COR-L47 (cell line): ENCODE data around the gene MATK.
A peak's percentile ranks its signal among the peaks of the same experiment; 100 is the strongest.

Source experiments
- DNase-seq: peaks from one replicate; lab custom pipeline; 2025; lab: John Stamatoyannopoulos, UW

The MATK gene, protein sequence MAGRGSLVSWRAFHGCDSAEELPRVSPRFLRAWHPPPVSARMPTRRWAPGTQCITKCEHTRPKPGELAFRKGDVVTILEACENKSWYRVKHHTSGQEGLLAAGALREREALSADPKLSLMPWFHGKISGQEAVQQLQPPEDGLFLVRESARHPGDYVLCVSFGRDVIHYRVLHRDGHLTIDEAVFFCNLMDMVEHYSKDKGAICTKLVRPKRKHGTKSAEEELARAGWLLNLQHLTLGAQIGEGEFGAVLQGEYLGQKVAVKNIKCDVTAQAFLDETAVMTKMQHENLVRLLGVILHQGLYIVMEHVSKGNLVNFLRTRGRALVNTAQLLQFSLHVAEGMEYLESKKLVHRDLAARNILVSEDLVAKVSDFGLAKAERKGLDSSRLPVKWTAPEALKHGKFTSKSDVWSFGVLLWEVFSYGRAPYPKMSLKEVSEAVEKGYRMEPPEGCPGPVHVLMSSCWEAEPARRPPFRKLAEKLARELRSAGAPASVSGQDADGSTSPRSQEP

DNA sequence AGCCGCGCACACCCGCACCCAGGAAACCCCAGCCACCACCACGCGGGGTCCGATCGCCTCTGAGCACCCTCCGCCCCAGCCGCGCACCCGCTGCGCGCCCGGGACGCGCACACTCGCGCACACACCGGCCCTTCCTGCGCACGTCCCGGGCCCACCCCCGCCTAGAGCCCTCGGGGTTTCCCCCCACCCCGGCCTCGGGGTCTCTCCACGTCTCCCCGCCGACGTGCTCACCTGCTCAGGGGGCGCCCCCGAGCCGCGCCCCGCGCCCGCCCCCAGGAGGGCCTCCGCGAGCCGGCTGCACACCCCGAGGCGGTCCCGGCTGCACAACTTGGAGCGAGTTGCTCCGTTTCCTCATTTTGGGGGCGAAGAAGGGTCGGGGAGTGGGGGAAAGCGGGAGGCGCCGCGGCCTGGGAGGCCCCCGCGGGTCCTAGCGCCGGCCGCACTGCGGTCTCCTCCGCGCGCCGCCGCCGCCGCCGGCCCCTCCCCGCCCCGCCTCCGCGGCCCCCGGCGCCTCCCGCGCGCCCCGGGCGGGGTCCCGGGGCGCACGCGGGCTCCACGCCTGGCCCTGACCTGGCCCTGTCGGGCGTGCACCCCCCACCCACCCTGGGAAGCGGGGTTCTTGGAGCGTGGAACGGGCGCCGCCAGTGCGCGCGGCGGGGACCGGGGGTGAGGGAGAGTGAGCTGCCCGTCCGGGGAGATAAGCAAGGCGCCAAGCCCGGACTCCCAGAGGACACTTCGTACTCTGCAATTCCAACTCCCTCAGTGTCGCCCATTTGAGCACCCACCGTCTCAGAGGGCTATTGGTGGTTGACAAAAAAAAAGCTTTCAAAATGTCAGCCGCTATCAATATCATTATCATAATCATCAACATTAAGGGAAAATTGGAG lies at the start of gene MATK:
Gene MATK, minus strand, starts transcription at position 444 of the 887 bp plus-strand sequence. CDS start 1,246 bp downstream, outside the sequence.
- DNase-seq, result no peak

DNA sequence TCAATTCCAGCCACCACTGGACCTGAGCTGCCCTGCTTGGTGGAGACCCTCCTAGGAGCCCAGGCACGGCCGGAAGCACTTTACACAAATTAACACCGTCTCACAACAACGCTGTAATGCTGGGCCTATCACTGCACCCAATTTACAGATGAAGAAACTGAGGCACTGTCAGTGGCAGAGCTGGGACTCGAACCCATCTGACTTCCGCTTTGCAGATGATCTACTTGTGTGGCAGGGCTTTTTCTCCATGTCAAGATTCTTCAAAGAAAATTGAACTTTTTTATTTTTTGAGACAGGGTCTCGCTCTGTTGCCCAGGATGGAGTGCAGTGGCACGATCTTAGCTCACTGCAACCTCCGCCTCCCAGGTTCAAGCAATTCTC lies 48.9 kb upstream of the MATK start:
- DNase-seq, result no peak

DNA sequence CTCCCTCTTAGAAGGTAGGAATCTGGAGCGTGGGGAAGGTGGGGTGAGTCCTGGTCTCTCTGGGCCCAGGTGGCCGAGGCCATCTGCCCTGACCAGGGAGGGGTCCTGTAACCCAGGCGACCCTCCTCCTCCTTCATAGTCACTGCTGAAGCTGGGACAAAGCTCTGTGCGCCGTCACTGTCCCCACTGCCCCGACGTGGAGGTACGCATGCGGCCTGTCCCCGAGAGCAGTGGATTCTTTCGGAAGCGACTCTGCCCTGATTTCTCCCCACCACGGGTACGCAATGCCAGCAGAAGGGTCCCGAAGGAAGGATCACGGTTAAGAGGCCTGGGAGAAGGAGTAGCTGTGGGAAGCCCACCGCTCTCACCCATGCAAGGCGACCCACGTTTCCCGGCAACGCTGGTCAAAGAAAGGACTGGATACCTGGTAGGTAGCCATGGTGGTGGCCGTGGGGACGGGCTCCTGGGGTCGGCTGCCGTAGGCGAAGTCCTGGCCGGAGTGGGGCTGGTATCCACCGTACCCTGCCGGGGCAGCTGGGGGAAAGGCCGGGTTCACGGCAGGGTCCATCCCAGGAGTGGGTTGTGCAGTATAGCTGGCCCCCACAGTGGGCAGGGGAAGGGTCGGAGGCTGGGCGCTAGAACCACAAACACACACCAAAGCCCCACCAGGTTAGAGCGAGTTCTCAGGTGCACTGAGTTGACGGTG lies 48.3 kb upstream of the MATK start:
- no peak for DNase-seq

DNA sequence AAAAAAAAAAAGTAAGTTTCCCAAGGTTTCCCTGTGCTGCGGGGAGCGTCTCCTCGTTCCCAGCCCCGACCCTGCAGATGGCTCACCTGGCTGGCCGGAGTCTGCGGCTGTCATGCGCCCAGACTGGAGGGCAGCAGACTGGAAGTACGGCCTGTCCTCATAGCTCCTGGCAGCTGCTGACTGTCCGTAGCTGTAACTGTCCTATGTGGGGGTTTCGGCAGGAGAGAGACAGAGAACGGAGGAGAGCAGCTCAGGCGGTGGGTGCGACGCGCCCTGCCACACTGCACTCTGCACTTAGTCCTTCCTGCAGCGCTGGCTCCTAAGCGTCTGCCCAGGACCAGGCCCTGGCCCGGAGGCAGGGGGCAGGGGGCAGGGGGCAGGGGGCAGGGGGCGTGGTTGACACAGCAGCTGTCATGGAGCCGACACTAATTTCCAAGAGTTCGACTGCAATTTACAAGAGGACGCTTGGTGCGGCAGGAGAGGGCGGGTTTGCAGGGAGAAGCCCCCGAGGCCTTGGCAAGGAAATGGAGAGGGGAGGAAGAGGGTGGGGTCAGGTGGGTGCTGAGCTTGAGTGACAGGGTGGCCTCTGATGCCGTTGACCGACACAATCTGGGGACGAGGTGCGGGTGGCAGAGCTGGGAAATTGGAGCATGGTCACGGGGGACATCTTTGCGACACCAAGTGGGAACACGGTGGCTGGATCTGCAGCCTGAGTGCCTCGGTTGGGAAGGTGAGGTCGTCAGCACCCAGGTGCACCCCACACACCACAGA lies 47.6 kb upstream of the MATK start:
- DNase-seq, result no peak

DNA sequence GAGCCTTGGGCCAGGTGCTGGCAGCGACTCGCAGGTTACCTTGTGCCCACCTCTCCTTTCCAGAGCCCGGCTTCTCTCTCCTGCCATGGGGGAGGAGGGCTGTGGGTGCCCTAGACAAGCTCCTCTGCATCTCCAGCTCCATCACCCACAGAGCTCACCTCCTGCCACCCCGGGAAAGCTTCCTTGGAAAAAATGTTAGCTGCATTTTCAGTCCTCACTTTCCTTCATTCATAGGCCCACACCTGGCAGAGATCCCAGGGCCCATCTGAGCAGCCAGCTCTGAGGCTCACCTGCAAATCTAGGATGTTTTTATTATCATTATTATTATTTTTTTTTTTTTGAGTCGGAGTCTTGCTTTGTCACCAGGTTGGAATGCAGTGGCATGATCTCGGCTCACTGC lies 45.8 kb upstream of the MATK start:
- DNase-seq, result no peak

DNA sequence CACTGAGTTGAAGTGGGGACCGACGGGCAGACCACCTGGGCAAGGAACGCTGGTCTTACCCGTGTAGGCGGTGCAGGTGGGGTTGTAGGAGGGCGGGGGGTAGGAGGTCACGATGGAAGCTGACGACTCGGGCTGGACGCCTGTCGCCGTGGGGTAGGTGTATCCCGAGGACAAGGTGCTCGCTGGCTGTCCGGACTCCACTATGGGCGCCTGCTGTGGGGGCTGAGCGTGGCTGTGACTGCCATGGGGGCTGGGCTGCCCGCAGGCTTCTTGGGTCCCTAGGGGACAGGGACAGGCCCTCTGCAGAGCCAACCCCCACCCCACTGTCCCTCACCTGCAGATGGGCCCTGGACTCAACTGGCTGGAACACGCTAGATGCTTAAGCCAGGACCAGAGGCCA lies 45.4 kb upstream of the MATK start:
- DNase-seq, result no peak

DNA sequence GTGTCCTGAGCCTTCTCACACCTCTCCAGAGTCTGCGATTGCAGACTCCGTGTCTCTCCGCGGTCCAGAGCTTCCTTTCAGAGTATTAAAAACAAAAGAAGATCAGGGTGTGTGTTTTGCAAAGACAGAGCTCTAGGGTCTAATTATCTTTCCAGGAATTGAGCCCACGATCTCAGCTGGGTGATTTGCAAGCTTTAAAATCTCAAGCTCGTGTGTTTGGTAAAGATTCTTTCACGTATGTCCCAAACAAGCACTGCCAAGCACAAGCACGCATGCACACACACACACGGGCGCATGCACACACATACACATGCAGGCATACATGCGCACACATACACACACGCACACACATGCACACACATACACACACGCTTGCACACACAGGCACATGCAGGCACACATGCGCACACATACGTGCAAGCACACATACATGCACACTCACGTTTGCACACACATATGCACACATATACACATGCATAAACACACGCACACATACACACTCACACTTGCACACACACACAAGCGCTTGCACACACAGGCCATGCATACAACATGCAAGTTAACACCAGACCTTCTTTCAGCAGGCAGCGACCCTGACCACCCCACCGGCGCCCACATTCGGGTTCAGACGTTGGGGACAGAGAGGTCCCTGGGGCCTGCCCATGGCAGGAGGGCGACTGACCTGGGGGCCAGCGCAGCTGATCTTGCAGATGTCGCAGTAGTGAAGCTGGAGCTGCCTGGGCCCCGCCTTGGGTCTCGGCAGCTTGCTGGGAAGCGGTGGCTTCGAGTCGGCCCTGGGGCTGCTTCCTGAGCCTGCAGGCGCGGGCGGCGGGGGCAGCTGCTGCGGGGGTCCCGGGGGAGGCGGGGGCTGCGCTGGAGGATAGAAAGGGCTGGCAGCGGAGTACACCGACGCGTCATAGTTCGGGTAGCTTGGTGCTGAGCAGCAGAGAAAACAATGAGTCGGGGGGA lies 44.7 kb upstream of the MATK start:
- DNase-seq, result no peak

DNA sequence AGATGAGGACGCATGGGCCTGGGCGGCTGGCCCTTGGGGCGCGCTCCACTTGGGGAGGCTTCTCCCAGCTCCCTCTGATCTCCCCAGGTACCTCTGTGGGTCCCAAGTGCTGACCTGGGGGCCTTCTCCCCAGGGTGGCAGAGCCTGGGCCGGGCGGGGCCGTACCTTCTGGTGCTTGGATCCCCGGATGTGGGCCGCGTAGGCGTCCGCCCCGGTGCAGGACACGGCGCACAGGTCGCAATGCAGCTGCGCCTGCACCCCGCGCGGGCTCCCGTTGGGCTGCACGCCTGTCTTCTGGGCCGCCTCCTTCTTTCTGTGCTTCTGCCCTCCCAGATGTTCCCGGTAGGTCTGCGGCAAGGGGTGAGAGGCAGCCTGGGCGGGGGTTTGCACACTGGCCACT lies 41.1 kb upstream of the MATK start:
- DNase-seq, result no peak

DNA sequence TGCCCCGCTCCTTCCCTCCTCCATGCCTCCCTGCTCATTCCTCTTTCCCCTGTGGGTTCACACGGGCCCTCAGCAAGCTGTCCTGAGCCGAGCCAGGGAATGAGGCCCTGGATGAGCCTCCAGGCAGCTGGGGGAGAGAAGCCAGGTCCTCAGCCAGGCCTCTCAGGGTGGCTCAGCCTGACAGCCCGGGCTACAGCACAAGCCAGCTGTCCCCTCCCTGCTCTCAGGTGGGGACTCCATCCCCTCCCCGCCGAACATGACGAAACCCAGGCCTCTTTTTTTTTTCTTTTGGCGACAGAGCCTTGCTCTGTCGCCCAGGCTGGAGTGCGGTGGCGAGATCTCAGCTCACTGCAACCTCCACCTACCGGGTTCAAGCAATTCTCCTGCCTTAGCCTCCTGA lies 40.0 kb upstream of the MATK start:
- no peak for DNase-seq

DNA sequence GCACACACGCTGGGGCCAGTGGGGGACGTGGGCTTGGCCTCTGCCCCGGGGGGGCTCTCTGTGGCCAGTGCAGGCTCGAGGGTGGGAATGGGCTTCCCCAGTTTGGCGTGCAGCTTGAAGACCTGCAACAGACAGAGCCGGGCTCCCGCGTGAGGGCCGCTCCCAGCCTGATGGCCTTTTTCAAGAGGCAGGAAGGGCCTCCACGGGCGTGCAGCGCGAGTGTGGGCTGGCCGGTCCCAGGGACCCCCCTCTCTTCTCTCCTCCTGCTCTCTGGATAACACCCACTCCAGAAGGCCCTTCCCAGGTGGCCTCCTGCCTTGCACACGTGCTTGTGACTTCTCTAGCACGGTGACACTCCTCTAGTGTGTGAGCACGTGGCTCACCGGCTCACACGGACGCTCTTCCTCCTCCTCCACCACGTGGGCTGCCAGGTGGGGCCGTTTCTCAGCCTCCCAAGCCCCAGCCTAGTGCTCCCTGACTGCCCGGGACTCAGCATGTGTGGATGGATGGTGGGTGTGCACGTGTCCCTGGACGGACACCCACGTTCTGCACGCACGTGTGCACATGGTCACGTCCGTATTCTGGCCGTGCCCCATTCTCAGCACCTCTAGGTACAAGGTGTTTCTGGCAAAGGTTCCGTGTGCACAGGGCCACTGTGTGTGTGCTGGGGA lies 39.2 kb upstream of the MATK start:
- DNase-seq, result no peak

DNA sequence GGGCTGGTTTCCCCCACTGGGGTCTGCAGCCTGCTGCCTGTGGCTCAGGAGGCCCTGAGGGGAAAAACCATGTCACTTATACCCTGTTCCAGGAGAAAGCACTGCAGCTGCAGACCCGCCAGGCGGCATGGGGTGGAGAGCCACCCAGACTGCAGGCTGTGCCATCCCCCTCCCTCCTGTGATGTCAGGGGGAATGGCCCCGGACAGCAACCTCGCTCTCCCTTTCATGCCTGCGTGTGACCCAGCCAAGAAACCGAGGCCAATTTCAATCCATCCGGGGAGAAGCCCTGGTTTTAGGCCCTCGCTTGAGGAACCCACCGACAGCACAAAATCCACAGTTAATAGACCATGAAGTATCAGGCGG lies 37.2 kb upstream of the MATK start:
- DNase-seq, result no peak

DNA sequence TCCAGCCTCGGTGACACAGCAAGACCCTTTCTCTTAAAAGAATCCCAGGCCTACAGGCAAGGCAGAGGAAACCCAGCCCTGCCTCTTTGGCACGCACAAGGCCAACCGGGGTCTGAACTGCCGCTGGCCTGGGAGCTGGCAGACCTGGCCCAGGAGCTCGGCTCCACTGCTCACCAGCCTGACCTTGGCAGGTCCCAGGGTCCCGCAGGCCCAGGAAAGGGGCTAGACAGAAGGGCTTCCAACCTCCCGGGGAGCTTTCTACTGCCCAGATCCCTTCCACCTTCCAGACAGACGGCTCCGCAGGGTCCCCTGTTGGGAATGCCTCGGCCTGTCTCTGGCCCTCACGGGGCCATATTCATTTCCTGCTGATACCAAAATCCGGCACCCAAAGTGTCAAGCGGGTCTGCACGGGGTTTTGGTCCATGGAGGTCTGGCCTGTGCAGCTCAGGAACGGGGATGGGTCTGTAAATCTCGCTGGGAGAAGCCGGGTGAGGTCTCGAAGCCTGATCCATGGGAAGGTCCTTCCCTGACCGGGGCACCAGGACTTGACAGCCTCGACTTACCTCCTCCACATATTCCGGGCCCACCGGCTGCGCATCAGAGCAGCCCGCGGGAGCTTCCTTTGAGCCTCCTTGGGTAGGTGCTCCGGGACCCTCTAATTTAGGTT lies 36.6 kb upstream of the MATK start:
- no peak for DNase-seq

DNA sequence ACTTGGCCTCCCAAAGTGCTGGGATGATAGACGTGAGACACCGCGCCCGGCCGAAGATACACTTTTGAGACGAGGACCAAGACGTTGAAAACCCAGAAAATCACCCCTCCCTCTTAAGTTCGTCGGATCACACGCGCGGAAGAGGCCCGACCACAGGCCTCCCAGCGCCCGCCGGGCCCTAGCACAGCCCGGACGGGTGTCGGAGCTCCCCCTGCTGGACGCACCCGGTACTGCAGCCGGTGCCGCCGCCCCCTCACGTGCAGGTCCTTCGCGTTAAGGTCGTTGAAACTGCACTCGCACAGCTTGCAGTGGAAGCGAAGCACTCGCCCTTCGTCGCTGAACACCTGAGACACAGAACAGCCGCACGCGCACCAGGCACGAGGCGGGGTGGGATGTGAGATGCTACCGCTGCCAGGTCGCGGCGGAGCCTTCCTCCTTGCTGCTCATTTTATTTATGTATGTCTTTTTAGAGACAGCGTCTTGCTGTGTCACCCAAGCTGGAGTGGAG lies 35.7 kb upstream of the MATK start:
- peak; percentile 50 for DNase-seq

DNA sequence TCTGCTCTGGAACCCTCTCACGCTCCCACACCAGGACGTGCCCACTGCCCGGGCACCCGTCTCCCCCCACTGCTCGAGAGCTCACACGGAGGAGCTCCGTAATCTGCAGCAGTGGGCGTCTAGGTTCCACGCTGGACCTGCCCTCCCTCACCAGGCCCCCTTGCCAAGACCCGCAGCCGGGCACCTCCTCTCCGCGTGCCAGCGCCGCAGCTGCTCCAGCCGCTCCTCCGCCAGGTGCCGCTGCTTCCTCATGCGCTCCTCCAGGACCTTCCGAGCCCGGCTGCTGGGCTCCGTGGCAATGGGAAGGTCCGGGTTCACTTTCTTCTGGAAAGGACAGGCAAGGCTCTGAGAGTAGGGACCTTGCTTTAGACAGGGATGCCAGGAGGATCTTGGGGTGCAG lies 35.0 kb upstream of the MATK start:
- peak; percentile 40 for DNase-seq

DNA sequence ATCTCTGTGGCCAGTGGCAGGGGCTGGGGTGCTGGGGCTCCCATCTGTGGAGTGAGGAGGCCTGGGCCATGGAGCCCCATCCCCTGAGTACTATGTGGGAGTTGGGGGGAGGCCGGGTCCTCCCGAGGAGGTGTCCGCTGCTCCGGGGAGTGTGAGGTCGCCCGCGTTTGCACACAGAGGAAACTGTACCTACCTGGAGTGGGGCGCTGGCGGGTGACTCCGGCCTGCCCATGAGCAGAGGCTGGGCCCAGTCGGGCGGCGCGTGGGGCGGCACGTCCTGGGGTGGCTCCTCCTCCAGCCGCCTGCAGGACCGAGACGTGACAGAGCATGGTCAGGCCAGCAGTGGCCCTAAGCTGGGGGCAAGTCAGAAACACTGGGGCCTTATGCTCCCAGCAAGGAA lies 33.8 kb upstream of the MATK start:
- DNase-seq, result no peak

DNA sequence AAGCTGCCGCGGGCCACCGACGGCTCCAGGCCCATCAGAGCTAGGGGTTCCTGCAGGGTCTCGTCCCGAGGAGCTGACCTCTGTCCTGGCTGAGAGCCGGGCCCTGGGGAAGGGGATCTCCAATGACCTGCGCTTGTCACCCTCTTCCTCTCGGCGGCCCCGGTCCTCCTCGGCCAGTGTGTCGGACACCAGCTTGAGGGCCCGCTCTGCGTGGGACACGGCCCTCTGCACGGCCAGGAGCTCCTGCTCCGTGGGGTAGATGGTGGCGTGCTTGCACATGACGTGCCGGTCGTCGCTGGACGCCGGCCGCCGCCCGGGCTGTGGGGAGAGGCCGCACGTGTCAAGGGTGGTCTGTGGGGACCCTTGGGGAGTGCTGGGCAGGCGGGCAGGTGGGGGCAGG lies 32.7 kb upstream of the MATK start:
- DNase-seq, result no peak

DNA sequence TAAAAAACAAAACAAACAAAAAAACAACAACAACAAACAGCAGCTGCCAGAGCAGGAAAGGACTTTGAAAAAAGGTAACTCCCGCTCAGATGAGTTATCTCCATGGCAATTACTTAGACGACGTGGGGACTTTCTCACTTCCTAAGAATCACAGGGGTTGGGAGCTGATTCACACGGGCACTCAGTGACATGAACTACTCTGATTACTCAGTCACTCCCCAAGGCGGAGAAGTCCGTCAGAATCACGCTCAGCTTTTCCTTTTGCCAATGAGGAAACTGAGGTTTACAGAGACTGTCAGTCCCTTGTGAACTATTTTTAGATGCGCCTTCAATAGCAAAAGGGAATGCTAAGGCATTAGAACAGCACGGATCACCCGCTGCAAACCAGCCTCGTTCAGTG lies 32.3 kb upstream of the MATK start:
- no peak for DNase-seq

DNA sequence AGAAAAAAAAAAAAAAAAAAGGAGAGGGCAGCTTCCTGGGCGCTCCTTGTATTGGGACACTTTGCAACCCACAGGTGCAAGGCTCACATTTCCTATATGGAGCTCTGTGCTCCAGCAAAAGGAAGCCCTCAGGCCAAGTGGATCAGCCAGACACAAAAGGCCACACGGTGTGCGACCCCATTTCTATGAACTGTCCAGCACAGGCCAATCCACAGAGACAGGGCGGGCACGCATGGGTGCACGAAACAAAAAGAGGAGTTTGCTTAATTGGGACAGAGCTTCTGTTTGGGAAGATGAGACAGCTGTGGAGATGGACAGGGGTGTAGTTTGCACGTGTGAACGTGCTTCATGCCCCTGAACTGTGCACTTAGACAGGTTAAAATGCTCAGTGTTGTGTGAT lies 31.6 kb upstream of the MATK start:
- no peak for DNase-seq

DNA sequence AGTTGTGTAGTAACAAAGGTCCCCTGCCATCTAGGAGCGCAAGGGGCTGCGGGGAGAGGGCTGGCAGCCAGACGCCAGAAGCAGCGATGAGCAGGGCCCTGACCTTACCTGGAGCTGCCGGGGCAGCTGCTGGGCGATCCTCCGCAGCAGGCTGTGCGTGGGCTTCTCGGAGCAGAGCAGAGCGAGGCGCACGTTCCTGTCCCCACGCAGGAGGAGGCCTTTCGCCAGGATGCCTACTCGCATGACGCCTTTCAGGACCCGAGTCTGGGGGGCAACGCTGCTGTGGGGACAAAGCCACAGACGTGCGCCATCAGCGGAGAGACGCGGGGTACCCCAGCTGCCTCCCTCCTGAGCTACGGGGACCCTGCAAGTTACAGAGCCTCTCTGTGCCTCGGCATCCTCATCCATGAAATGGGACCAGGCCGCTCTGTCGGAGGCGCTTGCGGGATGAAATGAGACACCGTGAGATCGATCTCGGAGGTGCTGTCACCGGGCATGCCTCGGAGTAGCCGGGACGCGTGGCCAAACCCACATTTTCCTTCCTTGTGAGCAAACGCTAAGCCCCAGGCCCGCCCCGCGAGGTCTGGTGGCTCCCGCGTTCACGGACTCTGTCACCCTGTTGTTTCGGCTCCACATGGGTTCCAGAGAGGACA lies 30.5 kb upstream of the MATK start:
- DNase-seq, result no peak
